Coronary artery (tissue), 2 donors: ENCODE results near the gene ISG20L2.

Source experiments
- DNase-seq: peaks from one replicate; pipeline ENCODE4 v3.0.0-alpha.2; 2017; ENCODE audit warnings: low spot score
- H3K27ac ChIP-seq, 2 donors: fragments of 200-600 bp; sonication (generic); one replicate each; pipeline ENCODE4 v1.5.1; 2016 to 2019
- H3K4me3 ChIP-seq: fragments of 200-600 bp; sonication (generic); 2 replicates; pipeline ENCODE4 v1.5.1; 2016; ENCODE audit warnings: mild to moderate bottlenecking, moderate library complexity
- CTCF ChIP-seq: fragments of 200-600 bp; sonication (generic); IDR thresholded peaks from one replicate; pipeline ENCODE4 v1.5.1; 2019; ENCODE audit warnings: antibody characterized with exemption

The ISG20L2 gene

DNA sequence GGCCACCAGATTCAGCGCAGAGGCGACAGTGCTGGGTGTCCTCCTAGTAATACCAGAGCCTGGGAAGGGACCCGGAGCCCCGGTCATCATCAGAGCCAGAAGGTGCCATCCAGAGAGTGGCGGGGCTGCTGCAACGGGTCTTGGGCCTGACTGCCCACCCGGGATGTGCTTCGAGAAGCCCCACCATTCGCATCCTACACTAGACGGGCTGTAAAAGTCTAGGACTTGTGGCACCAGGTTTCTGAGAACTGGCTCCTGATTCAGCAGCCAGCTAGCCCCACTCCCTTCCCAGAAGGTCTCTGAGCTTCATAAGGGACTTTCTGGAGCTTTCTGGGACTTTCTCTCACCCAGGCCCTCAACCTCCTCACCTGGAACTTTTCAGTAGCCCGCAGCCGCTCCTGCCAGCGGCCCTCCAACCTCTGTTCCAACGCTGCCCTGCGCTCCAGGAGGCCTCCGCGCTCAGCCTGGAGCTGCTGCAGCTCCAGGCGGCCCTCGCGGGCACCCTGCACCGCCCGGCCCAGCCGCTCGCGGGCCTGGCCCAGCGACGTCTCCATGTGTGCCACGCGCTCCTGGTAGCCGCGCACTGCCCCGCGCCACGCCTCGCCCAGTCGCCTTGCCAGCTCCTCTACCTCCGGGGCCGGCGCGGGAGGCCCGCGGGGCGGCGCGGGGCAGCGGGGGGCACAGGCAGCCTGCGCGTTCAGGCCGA is 52.3 kb downstream of the ISG20L2 start:
- no peak for DNase-seq
- Histone ChIP-seq H3K27ac (peak overlapping the region; percentile 66 to 87), H3K4me3 (peak overlapping the region; percentile 79)
- no peak for TF ChIP-seq CTCF

- peak overlapping the region; percentile 66 to 87 for H3K27ac ChIP-seq
- no peak for TF ChIP-seq CTCF
- peak overlapping the region; percentile 79 for H3K4me3 ChIP-seq
- no peak for DNase-seq
Measured at GRCh38 chr1:156675210-156676113, 53.1 kb downstream of the ISG20L2 start.

DNA sequence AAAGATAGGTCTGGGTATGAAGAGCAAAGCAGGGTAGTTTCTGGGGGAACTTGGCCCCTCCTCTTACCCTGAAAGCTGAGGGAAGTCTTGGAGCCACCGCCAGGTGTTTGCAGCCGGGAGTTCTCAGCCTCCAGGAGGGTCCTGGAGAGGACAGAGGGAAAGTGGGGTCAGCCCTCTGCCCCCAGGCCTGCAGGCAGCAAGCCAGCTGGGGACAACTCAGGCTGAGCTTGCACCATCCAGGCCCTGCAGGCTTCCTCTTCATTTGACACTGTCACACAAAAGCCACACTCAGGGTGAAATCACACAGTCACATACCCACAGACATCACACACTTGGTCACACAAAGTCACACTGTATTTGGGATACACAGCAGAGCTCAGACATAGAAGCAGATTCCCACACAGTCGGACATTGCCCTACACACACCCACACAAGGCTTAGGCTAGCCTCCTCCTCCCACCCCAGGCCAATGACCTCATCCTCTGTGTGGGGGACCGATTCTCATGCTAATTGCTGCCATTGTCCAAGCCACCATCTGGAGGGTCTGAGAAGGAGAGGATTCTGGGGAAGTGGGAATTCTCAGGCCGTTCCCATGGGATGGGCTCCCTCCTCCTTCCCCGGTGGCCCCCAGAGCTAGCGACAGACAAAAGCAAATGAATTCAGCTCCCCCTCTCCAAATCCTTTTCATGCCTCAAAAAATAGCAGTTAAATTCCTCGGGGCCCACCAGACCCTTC is 55.0 kb downstream of the ISG20L2 start:
- no peak for DNase-seq
- H3K27ac ChIP-seq, result peak overlapping the region in 1 of 2 donors; percentile 87
- peak overlapping the region; percentile 15 for H3K4me3 ChIP-seq
- TF ChIP-seq CTCF, result no peak
